OCI-LY3 (cell line): ENCODE results near the gene KCTD14.

Source experiments
- EZH2phosphoT487 ChIP-seq: fragments of 200-600 bp; shearing (Covaris generic); IDR thresholded peaks from 2 replicates; pipeline ENCODE4 v1.6.1; 2018; ENCODE audit warnings: antibody characterized with exemption, mixed run types, low read depth
- TF ChIP-seq, protein P1 (sequence below): fragments of 200-600, 300-600 bp; sonication (generic); IDR thresholded peaks from 2 replicates; pipeline ENCODE4 v1.5.1; 2014; ENCODE audit warnings: antibody characterized with exemption, low read length, low read depth

DNA sequence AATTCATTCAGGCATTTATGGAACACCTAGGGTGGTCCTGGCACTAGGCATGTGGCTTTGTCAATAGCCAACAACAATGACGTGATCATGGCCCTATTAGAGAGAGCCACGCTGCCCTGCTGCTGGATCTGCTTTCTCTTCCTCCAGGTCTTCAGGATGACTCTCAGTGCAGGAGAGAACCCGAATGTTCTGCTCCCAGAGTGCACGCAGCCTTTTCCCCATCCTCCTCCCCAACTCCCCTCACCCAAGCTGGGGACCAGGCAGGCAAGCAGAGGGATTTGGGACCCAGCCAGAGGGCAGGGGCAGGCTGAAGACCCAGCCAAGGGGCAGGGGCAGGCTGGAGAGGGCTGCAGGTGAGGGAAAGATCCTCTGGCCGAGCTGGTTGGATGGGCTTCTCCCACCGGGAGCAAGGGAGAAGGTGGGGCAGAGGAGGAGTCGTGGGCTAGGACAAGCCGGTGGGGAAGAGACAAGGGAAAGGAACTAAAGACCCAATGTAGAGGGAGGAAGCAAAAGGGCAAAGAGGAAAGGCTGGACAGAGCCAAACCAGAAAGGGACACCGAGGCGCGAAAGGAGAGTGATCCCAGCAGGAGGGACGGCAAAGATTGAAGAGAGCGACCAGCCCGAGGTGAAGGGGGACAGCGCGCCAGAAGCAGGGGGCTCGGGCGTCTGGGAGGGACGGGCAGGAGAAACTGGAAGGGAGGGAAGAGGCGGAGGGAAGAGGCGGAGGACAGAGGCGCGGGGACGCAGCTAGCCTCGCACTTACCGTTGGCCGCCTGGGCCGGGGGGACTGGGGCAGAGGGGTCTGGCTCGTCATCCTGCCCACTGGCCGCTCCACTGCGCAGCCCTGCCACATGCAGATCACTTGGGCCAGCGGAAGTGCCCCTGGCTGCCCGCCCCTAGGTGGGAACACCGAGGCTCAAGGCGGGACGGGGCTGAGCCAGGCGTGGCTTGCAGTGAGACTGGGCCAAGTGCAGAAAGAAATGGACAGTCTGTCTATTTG lies at the start of gene KCTD14:
- TF ChIP-seq, protein P1, sequence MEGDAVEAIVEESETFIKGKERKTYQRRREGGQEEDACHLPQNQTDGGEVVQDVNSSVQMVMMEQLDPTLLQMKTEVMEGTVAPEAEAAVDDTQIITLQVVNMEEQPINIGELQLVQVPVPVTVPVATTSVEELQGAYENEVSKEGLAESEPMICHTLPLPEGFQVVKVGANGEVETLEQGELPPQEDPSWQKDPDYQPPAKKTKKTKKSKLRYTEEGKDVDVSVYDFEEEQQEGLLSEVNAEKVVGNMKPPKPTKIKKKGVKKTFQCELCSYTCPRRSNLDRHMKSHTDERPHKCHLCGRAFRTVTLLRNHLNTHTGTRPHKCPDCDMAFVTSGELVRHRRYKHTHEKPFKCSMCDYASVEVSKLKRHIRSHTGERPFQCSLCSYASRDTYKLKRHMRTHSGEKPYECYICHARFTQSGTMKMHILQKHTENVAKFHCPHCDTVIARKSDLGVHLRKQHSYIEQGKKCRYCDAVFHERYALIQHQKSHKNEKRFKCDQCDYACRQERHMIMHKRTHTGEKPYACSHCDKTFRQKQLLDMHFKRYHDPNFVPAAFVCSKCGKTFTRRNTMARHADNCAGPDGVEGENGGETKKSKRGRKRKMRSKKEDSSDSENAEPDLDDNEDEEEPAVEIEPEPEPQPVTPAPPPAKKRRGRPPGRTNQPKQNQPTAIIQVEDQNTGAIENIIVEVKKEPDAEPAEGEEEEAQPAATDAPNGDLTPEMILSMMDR: no peak
- TF ChIP-seq EZH2phosphoT487: no peak
